GM12874 (cell line): Measurements from ENCODE around the gene RAB31.

Source experiments
- TF ChIP-seq, protein P1 (sequence below): IDR thresholded peaks from 2 replicates; pipeline ENCODE4 v1.5.1; 2011; ENCODE audit warnings: low read depth, mild to moderate bottlenecking, control low read depth, low read length, moderate library complexity; ENCODE audit not compliant: insufficient read depth

RAB31 gene

DNA sequence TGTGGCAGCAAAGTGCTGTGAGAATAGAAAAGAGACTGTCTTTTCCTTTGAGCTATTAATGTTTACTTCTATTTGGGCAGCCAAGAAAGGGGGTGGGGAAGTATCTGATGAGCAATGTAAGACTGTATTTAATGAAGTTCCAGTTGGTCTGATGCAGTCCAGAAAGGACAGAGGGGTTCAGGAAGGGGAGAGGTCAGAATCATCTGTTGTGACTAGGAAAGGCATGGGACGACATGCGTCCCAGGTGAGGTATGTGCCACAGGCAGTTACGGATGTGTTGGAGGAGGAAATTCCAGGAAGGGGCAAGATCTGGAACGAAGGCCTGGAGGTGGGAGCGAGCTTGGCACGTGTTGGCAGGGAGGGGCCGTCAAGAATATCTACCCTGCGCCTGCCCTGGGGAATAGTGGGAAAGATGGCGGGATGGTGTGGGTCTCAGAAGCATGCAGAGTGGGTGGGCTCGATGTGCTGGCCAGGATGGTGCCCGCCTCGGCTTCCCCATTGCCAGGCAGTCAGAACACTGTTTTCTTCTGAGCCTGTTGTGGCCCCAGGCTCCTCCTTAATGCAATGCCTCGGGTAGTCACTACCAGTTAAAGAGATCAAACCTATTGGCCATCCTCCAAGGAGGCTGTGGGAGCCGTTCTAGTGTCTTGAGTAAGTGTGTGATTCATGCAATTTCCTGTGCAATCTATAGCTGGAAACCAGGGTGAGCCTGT lies 119.8 kb downstream of the RAB31 start:
- TF ChIP-seq, protein P1, sequence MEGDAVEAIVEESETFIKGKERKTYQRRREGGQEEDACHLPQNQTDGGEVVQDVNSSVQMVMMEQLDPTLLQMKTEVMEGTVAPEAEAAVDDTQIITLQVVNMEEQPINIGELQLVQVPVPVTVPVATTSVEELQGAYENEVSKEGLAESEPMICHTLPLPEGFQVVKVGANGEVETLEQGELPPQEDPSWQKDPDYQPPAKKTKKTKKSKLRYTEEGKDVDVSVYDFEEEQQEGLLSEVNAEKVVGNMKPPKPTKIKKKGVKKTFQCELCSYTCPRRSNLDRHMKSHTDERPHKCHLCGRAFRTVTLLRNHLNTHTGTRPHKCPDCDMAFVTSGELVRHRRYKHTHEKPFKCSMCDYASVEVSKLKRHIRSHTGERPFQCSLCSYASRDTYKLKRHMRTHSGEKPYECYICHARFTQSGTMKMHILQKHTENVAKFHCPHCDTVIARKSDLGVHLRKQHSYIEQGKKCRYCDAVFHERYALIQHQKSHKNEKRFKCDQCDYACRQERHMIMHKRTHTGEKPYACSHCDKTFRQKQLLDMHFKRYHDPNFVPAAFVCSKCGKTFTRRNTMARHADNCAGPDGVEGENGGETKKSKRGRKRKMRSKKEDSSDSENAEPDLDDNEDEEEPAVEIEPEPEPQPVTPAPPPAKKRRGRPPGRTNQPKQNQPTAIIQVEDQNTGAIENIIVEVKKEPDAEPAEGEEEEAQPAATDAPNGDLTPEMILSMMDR = no peak

DNA sequence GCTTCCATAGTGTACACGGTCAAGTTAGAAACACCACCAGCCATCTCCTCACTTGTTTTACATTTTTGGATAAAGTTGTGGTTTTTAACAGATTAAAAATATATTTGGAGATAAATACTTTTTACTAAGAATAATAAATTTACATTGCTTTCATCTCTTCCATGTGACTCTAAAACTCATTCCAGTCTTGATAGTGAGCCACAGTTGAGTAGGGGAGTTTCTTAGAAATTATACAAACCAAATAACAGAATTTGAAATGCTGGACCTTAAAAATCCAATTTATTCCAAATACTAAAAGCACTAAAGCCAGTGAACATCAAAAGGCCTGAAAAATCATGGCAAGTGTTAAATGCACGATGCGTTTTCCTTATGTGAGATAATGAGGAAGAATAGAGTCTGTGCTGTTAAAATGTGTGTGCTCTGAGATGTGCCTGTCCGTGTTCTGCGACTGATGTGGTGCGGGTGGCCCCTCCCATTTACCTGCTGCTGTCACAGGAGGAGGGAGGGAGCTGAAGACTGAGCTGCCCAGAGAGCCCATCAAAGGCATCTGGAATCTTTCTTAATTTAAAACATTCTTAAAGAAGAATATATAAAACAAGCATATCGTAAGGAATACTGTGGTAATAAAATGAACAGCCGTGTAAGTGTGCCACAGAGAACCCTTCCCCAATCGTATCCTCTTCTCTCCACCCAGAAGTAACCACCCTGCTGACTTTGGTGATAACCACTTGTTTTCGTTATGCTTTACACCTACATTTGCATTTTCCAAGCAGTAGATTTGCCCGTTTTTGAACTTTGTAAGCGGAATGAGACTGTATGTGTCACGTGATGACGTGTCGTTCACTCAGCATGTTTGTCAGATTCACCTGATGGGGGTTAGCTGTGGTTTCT lies 120.7 kb downstream of the RAB31 start:
- TF ChIP-seq, protein P1 = no peak

DNA sequence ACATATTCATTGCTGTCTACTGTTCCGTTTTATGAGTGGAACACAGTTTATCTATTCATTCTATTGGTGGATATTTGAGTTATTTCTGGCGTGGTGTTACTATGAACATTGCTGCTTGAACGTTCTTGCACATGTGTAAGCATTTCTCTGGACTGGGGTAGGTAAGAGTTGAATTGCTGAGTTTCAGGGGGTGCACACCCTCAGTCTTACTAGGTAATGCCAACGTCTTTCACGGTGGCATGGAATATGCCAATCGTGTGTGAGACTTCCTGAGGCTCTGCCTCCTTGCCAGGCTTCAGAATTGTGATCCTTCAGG lies 121.3 kb downstream of the RAB31 start:
- TF ChIP-seq, protein P1 = no peak

DNA sequence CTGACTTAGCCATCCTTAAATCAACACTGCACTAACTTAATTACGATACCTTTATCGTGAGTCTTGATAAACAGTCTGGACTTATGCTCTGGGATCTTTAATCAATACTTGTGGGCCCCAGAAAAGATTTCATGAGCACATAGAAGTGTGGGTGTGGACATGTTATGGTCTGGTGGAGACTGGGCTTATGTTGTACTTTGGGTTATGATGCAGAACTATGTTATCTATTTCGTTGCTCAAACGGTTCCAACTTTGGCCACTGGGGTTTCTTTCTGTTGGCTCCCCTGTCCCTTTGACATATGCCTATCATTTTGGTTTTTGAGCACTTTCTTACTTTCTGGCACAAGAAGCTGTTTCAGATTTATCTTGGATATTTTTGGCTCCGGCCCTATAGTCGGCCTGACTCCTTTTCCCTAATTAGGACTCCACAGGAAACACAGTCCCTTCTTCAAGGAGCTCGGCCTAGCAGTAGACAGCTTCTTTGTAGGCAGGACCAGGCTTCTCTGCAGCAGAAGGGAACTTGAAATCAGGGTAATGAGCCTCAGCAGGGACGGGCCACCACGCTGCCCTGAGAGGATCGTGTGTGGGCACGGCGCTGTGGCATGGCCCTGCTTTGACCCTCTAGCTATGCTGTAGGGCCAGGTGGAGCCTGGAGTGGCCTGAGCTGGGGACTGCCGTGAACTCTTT lies 123.1 kb downstream of the RAB31 start:
- TF ChIP-seq, protein P1 = 0 out of 2 replicates have a peak, but pooled peaks have one; percentile 19

DNA sequence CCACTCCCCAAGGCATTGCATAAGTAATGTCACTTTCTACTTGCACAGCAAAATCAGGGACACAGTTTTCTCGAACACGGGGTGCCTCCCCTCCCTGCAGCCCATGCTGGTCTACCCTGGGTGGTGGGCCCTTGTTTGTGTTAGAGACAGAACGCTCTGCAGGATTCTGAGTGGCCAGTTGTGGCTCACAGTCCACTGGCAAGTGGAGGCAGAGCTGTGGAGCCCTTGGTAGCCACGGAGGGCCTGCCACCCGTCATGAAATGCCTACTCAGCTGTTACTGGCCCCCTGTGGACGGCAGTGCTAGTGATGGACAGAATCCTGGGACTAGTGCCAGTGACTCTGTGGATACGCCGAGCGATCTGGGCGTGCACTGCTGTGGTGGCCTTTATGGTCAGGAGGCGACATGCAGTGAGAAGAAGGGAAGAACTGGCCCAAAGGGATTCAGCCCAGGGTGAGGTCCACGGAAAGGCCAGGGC lies 123.7 kb downstream of the RAB31 start:
- TF ChIP-seq, protein P1 = no peak

DNA sequence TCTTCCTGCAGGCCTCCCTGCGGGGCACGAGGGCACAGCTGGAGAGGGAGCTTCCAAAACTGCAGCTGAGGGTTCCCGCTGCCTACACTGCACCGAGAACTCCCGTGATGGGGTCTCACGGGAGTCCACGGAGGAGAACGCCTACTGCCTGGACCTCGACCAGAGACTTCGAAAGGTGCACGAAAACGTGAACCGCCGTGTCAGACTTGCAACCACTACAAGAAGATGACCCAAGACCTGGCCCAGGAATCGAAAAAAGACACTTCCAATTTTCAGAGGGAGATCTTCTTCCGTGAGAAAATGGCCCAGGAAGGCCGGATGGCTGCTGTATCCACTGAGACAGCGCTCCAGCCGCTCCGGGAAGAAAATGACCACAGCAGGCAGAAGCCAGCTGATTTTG lies 124.8 kb downstream of the RAB31 start:
- TF ChIP-seq, protein P1 = no peak

DNA sequence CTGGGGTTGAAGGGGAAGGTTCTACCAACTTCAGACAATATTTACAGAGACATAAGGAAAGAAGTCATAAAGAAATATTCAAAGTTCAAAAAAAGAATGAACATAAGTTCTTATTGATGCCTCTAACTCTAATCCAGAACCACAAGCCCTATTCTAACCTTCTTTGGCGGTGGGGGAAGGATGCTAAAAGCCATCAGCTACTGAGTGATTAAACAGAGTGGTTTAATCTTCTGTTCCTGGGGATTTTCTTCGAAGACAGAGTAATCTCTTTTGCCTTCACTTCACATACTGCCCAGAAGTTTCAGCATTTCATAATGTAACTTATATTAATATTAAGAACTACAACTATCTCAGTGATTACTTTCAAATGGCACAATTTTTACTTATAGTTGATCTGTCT lies 126.5 kb downstream of the RAB31 start:
- TF ChIP-seq, protein P1 = no peak
